Kidney tubule cell (primary cell): ENCODE data around the gene IPO9.
"Not testable (repeated sequence)": the region's sequence is repeated elsewhere in the genome, so short reads cannot be mapped to it uniquely, and the experiment has no call there.

Experiments used
- DNase-seq: peaks from one replicate; pipeline ENCODE4 v3.0.0-alpha.2; 2018; ENCODE audit warnings: low spot score

Gene IPO9

GRCh38 chr1:201809876-201810275 lies 19.1 kb upstream of the IPO9 start:
- no peak for DNase-seq

DNA sequence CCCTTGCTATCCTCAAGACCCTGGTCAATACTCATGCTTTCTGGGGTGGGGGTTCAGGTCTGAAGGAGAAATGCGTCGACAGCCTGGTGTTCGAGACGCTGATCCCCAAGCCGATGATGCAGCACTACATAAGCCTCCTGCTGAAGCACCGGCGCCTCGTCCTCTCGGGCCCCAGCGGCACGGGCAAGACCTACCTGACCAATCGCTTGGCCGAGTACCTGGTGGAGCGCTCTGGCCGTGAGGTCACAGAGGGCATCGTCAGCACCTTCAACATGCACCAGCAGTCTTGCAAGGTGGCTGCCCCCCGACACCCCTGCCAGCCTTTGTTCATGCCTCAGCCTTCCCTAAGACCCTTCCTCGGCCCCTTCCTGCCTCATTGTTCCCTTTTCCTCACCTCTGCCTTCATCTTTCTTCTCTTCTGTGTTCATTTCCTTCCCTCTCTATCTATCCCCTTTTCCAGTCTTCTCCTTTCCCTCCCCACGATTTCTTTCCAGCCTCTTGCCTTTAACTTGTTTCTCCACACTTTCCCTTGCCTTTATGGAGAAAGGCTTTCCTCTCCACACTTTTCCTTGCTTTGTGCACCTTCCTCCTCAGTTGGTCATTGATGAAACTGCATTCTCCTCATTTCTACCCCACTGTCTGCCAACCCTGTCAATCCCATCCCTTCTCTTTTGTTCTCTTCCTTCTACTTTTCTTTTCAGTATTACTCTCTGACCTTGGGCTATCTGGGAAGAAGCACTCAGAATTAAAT lies 18.3 kb upstream of the IPO9 start:
- no peak for DNase-seq

DNA sequence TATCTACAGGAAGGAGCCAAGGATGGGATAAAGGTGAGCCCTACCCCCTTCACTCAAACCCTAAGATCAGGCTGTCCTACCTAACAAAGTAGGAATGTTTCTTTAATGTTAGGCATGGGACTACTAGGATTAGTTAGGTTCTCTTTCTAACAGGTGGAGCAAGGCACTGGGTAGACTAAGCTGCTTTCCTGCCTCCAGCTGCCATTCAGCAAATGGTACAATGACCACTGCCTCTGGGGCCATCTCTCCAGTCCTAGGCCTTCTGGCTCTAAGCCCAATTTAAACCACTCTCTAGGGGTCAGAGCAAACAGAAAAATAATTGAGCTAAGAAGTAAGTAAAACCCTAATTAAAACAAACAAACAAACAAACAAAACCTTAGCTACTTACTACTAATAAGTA lies 15.7 kb upstream of the IPO9 start:
- DNase-seq = no peak

DNA sequence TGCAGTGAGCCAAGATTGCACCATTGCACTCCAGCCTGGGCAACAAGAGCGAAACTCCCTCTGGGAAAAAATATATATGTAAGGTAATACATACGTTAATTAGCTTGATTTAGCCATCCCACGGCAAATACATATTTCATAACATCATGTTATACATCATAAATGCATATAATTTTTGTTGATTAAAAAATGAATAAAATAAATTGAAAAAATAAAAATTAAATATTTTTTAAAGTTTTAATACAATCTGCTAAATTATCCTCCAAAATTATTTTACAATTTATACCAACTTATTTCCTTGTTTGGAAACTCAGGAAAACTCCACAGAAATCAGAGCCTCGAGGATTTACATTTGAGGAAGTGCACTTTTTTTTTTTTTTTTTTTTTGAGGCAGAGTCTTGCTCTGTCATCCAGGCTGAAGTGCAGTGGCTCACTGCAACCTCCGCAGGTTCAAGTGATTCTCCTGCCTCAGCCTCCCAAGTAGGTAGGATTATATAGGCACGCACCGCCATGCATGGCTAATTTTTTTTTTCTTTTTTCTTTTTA lies 12.6 kb upstream of the IPO9 start:
- DNase-seq = no peak

- peak; percentile 12 for DNase-seq
Observed at GRCh38 chr1:201818971-201819750, 9.8 kb upstream of the IPO9 start.

DNA sequence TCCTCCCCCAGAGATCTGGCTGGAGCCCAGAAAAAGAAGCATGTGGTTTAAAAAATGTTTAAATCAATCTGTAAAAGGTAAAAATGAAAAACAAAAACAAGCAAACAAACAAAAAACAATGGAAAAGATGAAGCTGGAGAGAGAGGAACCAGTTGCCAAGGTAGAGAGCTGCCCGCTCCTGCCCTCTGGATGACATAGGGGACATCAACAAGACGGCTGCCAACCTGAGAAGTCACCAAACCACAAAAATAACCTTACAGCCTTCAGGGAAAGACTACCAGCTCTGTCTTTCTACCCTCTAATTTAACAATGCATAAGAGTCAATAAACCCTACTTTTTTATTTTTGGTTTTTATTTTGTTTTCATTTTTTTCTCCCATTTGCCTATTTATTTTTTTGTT lies 8.5 kb upstream of the IPO9 start:
- DNase-seq = no peak

DNA sequence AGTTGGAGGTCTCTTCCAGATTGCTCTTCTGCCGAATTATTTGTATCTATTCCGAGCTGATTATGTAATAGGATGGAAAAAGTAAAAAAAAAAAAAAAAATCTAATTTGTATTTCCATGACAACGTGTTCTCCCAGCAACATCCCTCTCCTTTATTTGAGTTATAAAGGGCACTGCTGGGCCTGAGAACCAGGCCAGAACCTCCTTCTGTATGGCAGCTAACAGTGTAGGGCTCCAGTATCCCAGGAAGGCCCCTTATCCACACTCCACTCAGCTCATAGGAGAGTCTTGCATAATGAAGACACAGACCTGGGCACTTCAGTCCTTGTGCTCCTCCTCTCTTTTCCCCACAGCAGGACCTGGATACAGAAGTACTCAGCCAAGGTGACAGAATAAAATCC lies 3.7 kb upstream of the IPO9 start:
- DNase-seq = no peak

- DNase-seq = no peak
Observed at GRCh38 chr1:201826830-201827229, 2.1 kb upstream of the IPO9 start.

DNA sequence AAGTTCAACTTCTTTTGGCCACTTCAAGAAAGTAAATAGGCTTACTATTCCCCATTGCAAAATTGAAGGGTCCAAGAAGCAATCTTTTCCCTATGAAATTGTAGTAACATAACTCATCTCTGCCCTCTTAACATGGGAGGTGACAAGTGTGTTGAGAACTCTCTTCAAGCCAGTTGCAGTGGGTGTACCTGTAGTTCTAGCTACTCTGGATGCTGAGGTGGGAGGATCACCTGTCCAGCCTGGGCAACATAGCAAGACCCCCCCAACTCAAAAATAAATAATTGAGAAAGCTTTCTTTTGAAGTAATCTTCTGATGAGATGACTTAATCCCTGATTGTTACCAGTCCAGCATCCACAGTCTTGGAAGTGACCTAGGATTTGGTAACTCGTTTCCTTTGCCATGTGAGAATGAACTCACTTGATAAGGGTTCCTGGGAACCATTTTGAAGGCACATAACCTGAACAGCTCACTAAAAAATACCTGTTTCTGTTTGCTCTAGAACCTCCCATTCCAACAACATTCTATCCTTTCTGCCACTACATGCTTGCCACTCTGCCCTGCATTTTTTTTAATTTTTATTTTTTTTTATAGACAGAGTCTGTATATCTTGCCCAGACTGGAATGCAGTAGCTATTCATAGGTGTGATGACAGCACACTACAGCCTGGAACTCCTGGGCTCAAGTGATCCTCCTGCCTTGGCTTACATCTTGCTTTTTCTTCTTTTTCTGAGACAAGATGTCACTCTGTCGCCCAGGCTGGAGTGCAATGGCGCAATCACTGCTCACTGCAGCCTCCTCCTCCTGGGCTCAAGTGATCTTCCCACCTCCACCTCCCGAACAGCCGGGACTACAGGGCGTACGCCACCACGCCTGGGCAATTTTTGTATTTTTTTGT lies 1.4 kb upstream of the IPO9 start:
- DNase-seq = no peak

- DNase-seq = no peak
Observed at GRCh38 chr1:201828217-201828819, 639 bp upstream of the IPO9 start.

- DNase-seq = no peak
Observed at GRCh38 chr1:201831371-201831770, 2.4 kb downstream of the IPO9 start.

- DNase-seq = no peak
Observed at GRCh38 chr1:201834621-201835020, 5.7 kb downstream of the IPO9 start.

GRCh38 chr1:201838381-201838780 lies 9.4 kb downstream of the IPO9 start:
- no peak for DNase-seq

DNA sequence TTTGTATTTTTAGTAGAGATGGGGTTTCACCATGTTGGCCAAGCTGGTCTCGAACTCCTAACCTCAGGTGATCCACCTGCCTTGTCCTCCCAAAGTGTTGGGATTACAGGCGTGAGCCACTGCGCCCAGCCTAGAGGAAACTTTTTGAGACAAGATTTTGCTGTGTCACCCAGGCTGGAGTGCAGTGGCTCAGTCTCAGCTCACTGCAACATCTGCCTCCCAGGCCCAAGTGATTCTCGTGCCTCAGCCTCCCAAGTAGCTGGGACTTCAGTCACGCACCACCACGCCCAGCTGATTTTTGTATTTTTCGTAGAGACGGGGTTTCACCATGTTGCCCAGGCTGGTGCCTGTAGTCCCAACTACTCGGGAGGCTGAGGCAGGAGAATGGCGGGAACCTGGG lies 10.1 kb downstream of the IPO9 start:
- not testable (repeated sequence) for DNase-seq

DNA sequence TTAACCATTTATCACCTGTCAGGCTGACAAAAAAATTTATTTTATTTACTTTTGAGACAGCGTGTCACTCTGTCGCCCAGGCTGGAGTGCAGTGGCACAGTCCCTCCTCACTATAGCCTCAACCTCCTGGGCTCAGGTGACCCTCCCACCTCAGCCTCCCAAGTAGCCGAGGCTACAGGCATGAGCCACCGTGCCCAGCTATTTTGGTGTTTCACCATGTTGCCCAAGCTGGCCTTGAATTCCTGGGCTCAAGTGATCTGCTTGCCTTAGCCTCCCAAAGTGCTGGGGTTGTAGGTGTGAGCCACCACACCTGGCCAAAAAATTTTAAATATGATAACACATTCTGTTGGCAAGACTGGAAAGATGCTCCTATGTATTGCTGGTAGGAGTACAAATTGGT lies 11.1 kb downstream of the IPO9 start:
- DNase-seq = no peak

DNA sequence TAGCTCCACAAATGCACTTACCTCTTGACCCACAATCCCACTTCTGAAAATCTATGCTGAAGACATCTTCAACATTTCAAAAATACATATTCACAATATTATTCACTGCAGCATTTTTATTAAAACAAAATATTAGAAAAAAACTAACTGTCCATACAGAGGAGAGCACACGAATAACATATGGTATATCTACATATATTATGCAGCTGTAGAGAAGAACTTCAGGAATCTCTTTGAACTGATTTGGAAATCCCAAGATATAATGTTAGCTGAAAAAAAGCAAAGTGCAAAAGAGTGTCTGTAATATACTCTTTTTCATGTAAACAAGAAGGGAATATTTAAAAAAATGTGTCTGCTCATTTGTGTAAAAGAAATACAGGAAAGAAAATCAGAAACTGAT lies 11.5 kb downstream of the IPO9 start:
- no peak for DNase-seq

GRCh38 chr1:201841265-201841912 lies 12.4 kb downstream of the IPO9 start:
- no peak for DNase-seq

DNA sequence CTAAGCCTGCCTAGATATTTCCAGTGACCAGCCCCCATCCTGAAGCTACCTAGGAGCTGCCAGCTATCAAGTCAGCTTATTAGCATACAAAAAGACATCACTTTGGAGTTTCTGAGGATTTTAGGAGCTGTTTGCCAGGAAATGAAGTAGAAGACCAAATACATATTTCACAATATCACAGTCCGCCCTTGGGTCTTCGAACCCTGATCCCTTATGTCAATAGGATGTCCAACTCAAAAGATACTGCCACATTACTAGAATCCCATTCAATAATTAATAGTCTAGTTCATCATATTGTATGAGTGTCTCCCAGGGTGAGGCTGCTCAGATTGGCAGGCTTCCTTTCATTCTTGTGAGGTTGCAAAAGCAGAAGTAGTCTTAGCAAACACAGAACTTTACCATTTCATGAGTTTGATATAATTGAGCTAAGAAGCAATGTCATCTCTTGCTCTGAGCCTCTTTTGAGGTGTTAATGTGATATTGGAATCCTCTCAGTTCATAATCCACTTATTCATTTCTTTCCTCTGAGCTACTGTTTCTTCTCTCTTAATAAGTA lies 13.6 kb downstream of the IPO9 start:
- DNase-seq = no peak

GRCh38 chr1:201845331-201846083 lies 16.6 kb downstream of the IPO9 start:
- peak; percentile 56 for DNase-seq

DNA sequence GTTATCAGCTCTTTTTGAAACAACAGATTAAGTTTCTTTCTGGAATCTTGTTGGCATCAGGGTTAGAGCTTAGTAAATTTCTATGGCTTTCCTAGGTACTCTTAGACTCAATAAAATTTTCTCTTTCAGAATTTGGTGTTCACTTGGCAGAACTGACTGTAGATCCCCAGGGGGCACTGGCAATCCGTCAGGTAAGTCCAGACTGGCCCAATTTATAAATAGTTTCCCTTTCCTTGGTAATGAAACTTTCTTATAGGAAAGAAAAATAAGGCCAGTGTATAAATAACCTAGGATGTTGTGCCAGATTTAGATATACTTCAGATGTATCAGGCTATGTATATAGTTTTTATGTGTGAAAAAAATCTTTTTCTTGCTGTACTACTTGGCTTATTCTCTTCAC lies 18.2 kb downstream of the IPO9 start:
- DNase-seq = no peak
